GM12873 (cell line): Measurements from ENCODE around the gene EMID1.
A peak's percentile ranks its signal among the peaks of the same experiment; 100 is the strongest.

Experiments used
- TF ChIP-seq, protein P1 (sequence below): IDR thresholded peaks from 2 replicates; pipeline ENCODE4 v1.5.1; 2012; ENCODE audit warnings: low read depth, mild to moderate bottlenecking, moderate library complexity, low read length, control low read depth; ENCODE audit not compliant: insufficient read depth; ENCODE audit errors: missing control alignments

Gene EMID1

DNA sequence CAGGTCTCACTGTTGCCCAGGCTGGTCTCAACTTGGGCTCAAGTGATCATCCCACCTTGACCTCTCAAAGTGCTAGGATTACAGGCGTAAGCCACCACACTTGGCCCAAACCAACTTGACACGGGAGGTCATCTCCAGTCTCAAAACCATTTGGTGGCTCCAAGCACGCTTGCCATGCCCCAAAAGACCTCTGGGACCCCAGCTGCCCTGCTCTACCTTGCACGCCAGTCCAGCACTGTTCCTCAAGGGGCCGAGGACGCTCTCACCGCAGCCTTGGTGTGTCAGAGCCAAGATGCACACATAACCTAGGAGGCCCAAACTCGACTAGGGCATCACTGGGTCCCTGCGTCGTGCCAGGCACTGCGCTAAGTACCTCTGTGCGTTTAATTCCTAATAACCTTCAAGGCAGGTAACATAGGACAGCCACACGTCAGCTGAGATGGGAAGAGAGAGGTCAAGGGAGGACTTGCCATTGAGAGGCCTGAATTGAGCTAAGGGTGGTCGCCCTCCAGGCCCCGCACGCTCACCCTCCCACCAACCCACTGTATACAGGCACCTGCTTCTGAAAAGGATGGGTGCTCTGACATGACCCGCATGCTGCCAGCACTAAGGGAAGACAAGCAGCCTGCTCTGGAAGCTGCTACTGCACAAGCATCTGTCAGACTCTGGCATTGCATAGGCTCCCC, 96.2 kb downstream of the EMID1 start:
- TF ChIP-seq, protein P1, sequence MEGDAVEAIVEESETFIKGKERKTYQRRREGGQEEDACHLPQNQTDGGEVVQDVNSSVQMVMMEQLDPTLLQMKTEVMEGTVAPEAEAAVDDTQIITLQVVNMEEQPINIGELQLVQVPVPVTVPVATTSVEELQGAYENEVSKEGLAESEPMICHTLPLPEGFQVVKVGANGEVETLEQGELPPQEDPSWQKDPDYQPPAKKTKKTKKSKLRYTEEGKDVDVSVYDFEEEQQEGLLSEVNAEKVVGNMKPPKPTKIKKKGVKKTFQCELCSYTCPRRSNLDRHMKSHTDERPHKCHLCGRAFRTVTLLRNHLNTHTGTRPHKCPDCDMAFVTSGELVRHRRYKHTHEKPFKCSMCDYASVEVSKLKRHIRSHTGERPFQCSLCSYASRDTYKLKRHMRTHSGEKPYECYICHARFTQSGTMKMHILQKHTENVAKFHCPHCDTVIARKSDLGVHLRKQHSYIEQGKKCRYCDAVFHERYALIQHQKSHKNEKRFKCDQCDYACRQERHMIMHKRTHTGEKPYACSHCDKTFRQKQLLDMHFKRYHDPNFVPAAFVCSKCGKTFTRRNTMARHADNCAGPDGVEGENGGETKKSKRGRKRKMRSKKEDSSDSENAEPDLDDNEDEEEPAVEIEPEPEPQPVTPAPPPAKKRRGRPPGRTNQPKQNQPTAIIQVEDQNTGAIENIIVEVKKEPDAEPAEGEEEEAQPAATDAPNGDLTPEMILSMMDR, result no peak

DNA sequence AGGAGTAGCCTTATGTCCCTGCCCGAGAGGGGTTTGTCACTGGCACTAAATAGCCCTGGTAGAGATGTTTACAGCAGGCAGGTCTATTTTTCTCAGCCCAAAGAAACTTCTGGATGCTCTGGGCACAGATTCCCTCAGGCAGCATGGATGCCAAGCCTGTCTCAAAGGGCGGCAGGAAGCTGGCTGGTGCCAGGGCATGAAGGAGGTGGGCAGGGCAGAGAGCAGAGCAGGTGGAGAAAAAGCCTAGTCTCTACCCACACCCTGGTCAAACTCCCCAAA, 96.6 kb downstream of the EMID1 start:
- TF ChIP-seq, protein P1, result no peak

DNA sequence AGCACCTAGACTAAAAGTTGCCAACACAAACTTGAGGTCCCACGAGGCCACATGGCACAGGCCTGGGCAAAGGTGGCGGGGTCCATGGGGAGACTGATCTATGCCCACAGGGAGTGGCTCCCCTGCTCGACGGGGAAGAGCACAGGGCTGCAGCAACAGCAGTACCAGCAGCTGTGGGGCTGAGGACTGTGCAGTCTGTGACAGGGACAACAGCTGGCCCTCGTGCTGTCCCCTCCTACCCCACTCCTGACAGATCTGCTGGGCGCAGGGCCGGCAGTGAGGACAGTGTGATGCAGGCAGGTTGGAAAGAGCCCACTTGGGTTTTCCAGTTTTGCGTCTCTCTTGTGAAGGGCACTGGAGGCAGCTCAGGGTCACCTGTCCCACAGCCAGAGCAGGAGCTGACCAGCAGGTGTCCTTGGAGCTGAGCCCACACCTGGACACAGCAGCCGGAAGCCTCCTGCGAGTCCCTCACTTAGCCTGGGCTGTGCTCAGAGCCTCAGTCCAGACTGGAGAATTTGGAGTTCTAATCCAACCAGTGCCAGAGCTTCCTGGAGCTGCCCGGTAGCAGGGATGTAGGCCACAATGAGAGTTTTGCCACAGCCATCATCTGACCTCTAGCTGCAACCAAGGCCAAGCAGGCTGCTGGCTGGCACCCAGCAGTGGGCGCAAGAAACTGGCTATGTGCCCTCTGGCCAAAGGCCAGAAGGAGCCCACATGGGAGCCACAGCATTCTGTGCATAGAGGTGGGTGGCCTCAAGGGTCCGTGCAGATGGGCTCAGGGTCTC, 97.2 kb downstream of the EMID1 start:
- TF ChIP-seq, protein P1, result no peak

DNA sequence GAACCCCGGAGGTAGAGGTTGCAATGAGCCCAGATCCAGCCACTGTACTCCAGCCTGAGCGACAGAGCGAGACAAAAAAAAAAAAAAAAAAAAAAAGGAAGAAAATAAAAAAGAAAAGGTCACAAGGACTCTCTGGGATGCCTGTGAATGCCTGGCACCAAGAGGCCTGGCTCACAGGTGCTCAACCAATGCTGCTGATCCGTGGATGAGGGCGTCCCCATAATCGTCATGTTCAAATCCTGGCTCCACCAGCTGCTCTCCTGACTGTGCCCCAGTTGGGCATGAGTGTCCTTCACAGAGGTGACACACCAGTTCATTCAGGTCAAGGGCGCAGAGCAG, 100.1 kb downstream of the EMID1 start:
- TF ChIP-seq, protein P1, result no peak

DNA sequence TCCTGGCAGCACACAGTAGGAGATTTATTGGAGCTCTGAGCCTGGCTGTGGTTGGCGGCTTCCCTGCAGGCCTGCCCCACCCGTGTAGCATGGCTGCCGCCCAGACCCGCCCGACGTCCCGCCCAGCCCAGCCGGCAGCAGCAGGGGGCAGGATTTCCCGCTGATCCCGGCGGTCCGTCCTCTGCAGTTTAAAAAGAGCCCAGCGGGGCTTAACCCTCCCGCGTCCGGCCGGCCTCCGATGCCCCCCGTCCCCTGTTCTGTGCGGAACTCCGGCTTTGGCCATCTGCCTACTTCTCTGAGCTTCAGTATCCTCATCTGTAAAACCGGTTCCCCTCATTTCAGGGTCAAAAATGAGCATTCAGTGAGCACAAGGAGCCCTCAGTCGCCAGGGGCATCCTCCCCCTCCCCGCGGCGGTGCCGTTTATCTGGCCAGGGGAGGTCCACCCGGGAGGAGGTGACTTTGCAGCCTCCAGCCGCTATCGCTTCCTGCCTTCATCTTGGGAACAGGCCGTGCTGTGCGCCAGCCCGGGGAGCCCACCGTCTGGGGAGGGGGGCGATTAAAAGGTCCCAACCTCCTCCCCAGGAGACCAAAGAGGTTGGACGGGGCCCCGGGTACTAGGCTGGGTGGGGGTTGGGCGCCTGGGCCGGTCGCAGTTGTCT, 100.6 kb downstream of the EMID1 start, which contains the start of gene GAS2L1:
Gene GAS2L1 (plus strand): TSS at position 476 of the 660 bp plus-strand sequence. CDS start 1,456 bp downstream, outside the sequence.
- TF ChIP-seq, protein P1, result peak; percentile 30

DNA sequence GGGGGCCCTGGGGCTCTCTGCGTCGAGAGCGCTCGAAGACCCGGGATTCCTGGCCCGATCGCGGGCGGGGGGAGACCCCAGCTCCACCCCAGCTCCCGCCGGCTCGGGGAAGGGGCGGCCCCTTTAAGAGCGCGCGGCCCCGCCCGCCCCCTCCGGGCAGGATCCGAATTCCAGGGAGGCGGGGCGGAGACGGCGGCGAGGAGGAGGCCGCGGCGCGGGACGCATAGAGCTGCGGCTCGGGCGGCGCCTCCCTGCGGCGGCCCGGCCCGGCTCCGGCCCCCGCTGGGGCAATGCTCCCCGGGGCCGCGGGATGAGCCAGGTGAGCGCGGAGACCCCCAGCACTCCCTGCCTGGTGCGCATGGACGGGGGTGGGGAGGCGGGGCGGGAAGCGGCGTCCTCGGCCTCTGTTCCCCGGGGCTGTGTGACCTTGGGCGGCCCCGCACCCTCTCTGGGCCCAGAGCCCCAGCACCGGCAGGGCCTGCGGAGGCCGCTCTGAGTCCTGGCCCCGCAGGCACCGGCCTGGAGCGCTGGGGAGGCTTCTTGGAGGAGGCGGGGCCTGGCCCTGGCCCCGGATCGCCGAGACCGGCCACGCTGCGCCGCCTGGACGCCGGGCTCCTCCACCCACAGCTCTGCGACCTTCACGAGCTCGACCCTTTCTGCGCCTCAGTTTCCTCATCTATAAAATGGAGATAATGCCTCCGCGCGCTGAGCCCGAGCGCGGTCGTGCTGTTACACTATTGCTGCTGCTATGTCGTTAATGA, 101.3 kb downstream of the EMID1 start:
- TF ChIP-seq, protein P1, result no peak
